ENCODE measurements around the gene GALNT17.
"Not testable (repeated sequence)": the region's sequence is repeated elsewhere in the genome, so short reads cannot be mapped to it uniquely, and the experiment has no call there.

Gene GALNT17

GRCh38 chr7:71236230-71237105 lies 104.5 kb downstream of the GALNT17 start:
- DNase-seq (ENCODE audit: low spot score), result no peak

- DNase-seq (ENCODE audit: low spot score), result no peak
Observed at GRCh38 chr7:71237945-71238344, 106.0 kb downstream of the GALNT17 start.

- DNase-seq (ENCODE audit: low spot score), result no peak
Observed at GRCh38 chr7:71238581-71239295, 106.8 kb downstream of the GALNT17 start.

GRCh38 chr7:71239586-71240268 lies 107.8 kb downstream of the GALNT17 start:
- no peak for DNase-seq (ENCODE audit: low spot score)

DNA sequence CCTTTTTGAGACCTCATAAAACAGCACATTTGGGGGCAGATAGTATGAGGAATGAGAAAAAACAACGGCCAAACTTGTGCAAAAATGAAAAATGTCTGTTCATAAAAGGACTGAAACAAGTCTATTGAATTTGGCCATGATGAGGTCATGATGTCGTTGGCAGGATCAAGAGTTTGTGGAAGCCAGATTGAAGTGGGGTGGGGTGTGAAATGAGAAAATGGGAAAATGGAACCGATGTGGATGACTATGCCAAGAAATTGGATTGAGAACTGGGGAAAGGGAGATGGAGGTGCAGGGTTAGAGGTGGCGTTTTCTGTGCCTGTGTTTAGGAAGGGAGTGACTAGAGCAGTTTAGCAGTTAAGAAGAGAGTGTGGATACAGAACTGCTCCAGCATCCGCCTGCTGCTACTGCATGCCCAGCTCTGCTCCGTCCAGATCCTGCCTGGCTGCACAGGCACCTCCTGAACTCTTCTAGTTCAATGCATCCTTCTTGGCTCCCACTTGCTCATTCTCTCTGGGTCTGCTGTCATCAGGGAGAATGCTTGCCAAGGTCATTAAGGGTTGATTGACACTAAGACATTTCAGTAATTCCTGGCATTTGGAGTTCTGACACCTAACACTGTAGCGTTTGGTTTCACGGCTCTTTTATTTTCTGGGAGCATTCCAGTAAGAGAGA lies 111.9 kb downstream of the GALNT17 start:
- DNase-seq (ENCODE audit: low spot score), result no peak

GRCh38 chr7:71245038-71245437 lies 113.1 kb downstream of the GALNT17 start:
- no peak for DNase-seq (ENCODE audit: low spot score)

DNA sequence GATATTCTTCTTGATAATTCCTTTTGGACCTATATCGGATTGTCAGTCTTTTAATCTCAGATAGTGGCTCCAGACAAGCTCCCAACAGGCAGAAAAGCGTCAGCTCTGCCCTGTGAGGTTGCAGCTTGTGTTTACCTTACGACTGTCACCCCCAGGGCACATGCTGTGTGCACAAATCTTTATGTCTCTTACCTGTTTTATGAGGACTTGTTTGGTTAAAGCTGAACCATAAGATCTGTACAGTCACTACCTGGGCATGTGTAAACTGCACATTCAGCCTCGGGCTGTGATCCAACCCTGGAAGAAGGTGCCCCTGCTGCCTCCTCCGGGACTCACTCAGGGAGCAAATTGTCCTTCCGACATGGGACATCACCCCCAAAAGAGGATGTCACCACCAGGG lies 119.8 kb downstream of the GALNT17 start:
- no peak for DNase-seq (ENCODE audit: low spot score)

DNA sequence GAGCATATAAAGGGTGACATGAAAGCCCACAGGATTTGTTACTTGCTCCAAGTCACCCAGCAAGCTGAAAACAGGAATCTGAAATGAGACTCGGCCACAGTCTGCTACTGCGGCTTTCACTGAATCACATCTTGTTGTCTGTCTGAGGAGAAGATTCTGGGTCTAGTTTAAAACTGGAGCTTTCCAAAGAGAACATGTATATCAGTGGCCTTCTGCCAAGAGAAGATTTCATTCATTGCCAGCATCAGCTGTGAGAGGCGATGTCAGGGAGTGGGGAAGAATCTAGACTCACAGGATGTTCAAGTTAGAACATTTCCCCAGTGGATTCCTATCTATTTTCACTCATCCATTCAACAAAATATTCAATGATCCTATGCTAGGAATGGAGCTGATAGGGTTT lies 122.8 kb downstream of the GALNT17 start:
- DNase-seq (ENCODE audit: low spot score), result no peak

- DNase-seq (ENCODE audit: low spot score), result no peak
Observed at GRCh38 chr7:71255537-71256178, 123.7 kb downstream of the GALNT17 start.

GRCh38 chr7:71261066-71261465 lies 129.1 kb downstream of the GALNT17 start:
- DNase-seq (ENCODE audit: low spot score), result no peak

DNA sequence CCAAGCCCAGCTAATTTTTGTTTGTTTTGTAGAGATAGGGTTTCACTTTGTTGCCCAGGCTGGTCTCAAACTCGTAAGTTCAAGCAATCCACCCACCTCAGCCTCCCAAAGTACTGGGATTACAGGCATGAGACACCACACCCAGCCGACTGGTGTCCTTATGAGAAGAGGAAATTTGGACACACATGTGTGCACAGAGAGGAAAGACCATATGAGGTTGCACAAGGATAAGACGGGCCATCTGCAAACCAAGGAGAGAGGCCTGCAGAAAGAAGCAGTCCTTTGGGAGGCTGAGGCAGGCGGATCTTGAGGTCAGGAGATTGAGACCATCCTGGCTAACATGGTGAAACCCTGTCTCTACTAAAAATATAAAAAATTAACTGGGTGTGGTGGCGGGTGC lies 130.9 kb downstream of the GALNT17 start:
- not testable (repeated sequence) for DNase-seq (ENCODE audit: low spot score)

DNA sequence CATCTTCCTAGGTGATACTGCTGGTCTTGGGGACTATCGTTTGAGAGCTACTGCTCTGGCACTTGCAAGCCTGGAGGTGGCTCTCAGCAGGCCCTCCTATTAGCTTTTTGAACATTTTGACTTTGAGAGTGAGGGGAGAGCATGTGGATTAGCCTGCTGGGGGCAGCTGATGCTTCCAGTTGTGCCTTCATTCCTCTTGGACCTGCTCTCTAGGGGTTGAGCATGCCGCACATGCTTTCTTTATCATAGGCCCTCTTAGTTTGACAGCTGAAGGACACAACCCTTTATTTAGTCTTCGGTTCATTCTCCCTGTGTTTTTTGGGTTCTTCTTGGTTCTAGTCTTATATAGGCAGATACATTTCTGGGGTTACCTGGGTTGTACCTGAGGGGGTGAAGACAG lies 132.1 kb downstream of the GALNT17 start:
- no peak for DNase-seq (ENCODE audit: low spot score)

GRCh38 chr7:71266912-71267311 lies 135.0 kb downstream of the GALNT17 start:
- no peak for DNase-seq (ENCODE audit: low spot score)

- DNase-seq (ENCODE audit: low spot score), result no peak
Observed at GRCh38 chr7:71267734-71268469, 136.0 kb downstream of the GALNT17 start.

- no peak for DNase-seq (ENCODE audit: low spot score)
Observed at GRCh38 chr7:71270558-71270957, 138.6 kb downstream of the GALNT17 start.

DNA sequence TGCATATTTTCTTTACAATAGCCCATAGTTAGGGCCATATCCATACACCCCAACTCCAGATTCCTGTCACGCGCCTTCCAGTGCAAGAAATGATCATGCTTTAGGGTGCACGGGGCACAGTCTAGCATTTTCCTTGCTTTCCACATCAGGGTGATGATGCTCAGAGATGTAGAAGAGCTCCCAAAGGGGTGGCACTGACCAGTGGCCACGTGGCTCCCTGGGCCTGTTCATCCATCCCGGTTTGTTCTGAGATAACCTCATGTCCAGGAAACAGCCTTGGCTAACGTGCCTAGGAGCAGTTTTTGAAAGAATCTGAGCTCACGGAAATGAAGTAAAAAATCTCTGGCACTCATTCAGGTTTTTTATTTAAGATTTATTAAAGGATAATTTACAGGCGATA lies 139.3 kb downstream of the GALNT17 start:
- DNase-seq (ENCODE audit: low spot score), result no peak

- no peak for DNase-seq (ENCODE audit: low spot score)
Observed at GRCh38 chr7:71272509-71273490, 140.9 kb downstream of the GALNT17 start.

- DNase-seq (ENCODE audit: low spot score), result no peak
Observed at GRCh38 chr7:71278257-71278656, 146.3 kb downstream of the GALNT17 start.

DNA sequence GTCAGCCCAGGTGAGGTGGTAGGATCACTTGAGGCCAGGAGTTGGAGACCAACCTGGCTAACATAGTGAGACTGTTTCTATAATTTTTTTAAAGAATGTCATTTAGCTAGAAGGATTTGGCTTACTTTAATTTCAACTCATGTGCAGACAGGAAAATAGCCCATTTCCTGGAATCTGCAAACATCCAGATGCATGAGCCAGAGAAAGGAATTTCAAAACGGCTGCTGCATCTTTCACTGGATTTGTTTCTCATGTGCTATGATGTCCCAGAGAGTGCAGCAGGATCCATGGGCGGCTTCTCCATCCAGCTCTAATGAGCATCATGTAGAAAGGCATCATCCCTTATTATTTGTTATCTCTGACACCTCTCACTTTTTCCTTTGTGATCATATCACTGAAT lies 149.3 kb downstream of the GALNT17 start:
- DNase-seq (ENCODE audit: low spot score), result no peak

- no peak for DNase-seq (ENCODE audit: low spot score)
Observed at GRCh38 chr7:71283802-71284201, 151.9 kb downstream of the GALNT17 start.
